Loucy (cell line): Measurements from ENCODE around the gene CRHR2.

Experiments used
- EZH2phosphoT487 ChIP-seq: fragments of 200-600 bp; IDR thresholded peaks from 2 replicates; pipeline ENCODE4 v1.6.1; 2018; ENCODE audit warnings: antibody characterized with exemption, mild to moderate bottlenecking, moderate library complexity, borderline replicate concordance
- TF ChIP-seq, protein P1 (sequence below): fragments of 200-600 bp; sonication (generic); conservative IDR thresholded peaks from 2 replicates; pipeline ENCODE4 v1.5.1; 2014; ENCODE audit warnings: mild to moderate bottlenecking, antibody characterized with exemption, low read length

DNA sequence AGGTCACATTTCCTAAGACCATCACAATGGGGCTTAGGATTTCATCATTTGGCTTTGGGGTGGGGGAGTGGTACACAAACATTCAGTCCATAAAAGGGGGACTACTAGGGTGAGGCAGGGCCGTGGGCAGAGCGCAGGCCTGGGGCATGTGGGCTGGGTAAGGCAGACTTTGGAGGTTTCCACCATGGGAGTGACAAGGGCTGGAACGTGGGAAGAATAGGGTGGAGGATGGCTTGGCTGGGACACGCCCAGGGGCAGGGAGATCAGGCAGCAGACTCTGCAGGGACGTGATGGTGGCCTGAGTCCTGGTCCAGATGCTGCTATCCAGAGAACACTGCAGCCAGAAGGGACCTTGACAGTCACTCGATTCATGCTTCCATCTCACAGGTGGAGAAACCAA, 24.7 kb upstream of the CRHR2 start:
- TF ChIP-seq, protein P1, sequence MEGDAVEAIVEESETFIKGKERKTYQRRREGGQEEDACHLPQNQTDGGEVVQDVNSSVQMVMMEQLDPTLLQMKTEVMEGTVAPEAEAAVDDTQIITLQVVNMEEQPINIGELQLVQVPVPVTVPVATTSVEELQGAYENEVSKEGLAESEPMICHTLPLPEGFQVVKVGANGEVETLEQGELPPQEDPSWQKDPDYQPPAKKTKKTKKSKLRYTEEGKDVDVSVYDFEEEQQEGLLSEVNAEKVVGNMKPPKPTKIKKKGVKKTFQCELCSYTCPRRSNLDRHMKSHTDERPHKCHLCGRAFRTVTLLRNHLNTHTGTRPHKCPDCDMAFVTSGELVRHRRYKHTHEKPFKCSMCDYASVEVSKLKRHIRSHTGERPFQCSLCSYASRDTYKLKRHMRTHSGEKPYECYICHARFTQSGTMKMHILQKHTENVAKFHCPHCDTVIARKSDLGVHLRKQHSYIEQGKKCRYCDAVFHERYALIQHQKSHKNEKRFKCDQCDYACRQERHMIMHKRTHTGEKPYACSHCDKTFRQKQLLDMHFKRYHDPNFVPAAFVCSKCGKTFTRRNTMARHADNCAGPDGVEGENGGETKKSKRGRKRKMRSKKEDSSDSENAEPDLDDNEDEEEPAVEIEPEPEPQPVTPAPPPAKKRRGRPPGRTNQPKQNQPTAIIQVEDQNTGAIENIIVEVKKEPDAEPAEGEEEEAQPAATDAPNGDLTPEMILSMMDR = no peak
- TF ChIP-seq EZH2phosphoT487 = no peak
